DMS79 (cell line): ENCODE measurements around the gene UCKL1.

Experiments used
- DNase-seq: peaks from one replicate; lab custom pipeline; 2025; lab: John Stamatoyannopoulos, UW

UCKL1 gene

GRCh38 chr20:63958964-63959698, 2.9 kb upstream of the UCKL1 start:
- no peak for DNase-seq

- DNase-seq: no peak
Observed at GRCh38 chr20:63958471-63958870, 2.3 kb upstream of the UCKL1 start.

GRCh38 chr20:63957690-63958441, 1.6 kb upstream of the UCKL1 start:
- peak; percentile 57 for DNase-seq

GRCh38 chr20:63957004-63957689, 931 bp upstream of the UCKL1 start:
- DNase-seq: peak; percentile 57

GRCh38 chr20:63956664-63957003, 418 bp upstream of the UCKL1 start:
- no peak for DNase-seq

- DNase-seq: no peak
Observed at GRCh38 chr20:63955281-63955826, 862 bp downstream of the UCKL1 start.

- no peak for DNase-seq
Observed at GRCh38 chr20:63953764-63954429, 2.3 kb downstream of the UCKL1 start.

- DNase-seq: no peak
Observed at GRCh38 chr20:63952769-63953168, 3.4 kb downstream of the UCKL1 start.

- DNase-seq: no peak
Observed at GRCh38 chr20:63952210-63952535, 4.0 kb downstream of the UCKL1 start.

- DNase-seq: no peak
Observed at GRCh38 chr20:63951398-63952209, 4.6 kb downstream of the UCKL1 start.

- DNase-seq: no peak
Observed at GRCh38 chr20:63950701-63951397, 5.4 kb downstream of the UCKL1 start.

- no peak for DNase-seq
Observed at GRCh38 chr20:63947638-63948456, 8.4 kb downstream of the UCKL1 start.

- no peak for DNase-seq
Observed at GRCh38 chr20:63946986-63947637, 9.1 kb downstream of the UCKL1 start.

- DNase-seq: no peak
Observed at GRCh38 chr20:63945921-63946920, 10.0 kb downstream of the UCKL1 start.

- no peak for DNase-seq
Observed at GRCh38 chr20:63945031-63945658, 11.1 kb downstream of the UCKL1 start.

- DNase-seq: no peak
Observed at GRCh38 chr20:63944078-63944941, 11.9 kb downstream of the UCKL1 start.

GRCh38 chr20:63943808-63944077, 12.5 kb downstream of the UCKL1 start:
- no peak for DNase-seq
